HG02798 (cell line): ENCODE results near the gene ADGRG6.
"Not testable (repeated sequence)": the region's sequence is repeated elsewhere in the genome, so short reads cannot be mapped to it uniquely, and the experiment has no call there.

ENCODE experiments used
- ATAC-seq: cut with Tn5 transposase; IDR thresholded peaks from one replicate; pipeline ENCODE4 v1.9.1; 2021; ENCODE audit warnings: mild to moderate bottlenecking; ENCODE audit not compliant: unreplicated experiment, poor library complexity

Gene ADGRG6

DNA sequence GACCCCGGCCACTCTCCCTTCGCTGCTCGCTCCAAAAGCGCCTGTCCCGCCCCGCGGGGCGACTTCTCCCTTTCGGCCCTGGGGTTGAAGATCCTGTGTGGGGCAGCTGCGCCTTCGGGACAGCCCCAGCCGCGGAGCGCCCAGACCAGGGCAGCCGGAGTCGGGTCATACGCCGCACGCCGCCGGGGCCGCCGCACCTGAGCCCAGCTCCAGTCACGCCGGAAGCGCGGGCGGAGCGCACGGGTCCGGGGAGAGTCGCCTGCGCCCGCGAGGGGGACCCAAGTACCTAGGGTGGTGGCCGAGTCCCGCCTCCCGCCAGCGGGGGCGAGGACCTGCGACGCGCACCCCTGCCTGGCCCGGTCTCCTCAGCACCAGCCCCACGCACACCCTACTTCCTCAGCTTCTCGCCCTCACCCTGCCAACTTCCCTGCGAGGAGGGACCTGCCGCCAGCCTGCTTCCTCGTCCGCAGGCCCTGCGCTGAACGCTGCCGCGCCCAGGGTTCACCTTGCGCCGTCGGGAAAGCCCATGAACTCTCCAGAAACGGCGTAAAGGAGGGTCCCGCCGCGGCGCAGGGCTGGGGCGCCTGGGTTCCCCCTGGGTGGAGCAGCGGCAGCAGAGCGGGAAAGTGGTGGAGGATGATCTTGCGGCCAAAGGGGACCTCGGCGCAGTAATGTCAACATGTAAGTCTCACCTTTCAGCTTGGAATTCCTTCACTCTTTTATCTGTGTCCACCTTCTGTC is at the start of gene ADGRG6:
TSS of gene ADGRG6 (plus strand) at position 357 of the 741 bp plus-strand sequence. CDS start at position 680, 323 bp downstream.
- peak; percentile 76 for ATAC-seq

- no peak for ATAC-seq
These were observed 47.3 kb upstream of the ADGRG6 start for GRCh38 chr6:142254513-142254912.

DNA sequence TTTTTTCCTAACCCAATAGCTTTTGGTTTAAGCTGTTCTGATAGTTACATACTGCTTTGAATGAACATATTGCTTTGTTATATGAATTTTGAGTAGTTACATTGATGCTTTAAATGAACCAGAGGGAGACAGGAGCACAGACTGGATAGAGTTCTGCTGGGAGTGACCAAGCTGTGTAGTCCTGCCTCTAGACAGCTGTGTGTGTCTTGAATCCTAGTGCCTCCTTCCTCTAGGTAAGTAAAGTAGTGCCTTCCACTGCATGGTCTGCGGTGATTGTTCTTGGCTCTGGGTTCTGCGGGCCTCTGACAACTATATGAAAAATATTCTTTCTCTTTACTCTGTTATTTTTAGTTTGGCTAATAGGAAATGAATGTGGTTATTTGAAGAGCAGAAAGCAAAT is 46.0 kb upstream of the ADGRG6 start:
- ATAC-seq = no peak

- no peak for ATAC-seq
These were observed 43.5 kb upstream of the ADGRG6 start for GRCh38 chr6:142258305-142258704.

DNA sequence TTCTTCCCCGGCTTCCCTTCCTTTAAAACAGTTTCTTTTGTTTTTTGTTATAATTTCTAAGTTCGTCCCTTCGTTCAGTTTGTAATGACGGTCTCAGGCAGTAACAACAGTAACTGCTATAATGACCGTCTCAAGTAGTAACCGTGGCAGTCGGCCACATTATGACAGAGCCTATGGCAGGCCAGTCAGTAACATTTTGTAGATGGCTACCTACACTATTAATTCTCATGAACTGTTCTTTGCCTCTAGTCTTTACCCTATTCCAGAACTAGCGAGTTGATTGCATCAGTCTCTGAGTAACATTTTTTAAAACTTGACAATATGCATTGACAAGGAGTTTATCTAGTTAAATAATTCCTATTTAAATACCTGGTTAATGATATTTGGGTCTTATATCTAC is 43.0 kb upstream of the ADGRG6 start:
- no peak for ATAC-seq

DNA sequence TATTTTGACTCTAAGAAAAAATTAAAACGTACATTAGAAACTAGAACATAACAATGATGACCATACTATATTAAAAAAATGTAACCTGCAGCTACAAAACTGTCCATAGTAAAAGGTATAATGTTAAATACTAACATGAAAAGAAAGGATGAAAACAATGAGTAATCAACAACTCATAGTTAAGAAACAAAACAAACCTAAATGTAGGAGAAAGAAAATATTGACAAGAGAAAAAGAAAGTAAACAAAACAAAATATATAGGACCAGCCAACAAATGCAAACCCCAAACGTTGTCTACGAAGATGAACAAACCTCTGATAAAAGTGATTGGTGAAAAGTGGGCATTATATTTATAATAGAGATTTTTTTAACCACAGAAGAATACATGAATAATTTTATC is 41.1 kb upstream of the ADGRG6 start:
- ATAC-seq = no peak

DNA sequence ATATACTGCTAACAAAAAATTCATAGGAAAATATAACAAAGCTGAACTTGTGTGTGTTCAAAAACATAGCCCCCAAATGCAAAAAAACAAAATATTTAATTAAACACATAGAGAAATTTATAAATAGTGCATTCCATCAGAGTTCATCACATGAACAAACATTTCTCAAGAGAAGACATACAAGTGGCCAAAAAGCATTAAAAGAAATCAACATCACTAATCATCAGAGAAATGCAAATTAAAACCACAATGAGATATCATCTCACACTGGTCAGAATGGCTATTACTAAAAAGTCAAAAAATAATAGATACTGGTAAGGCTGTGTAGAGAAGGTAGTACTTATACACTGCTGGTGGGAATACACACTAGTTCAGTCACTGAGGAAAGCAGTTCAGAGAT is 39.6 kb upstream of the ADGRG6 start:
- ATAC-seq = no peak

- ATAC-seq = no peak
These were observed 36.3 kb upstream of the ADGRG6 start for GRCh38 chr6:142265476-142265875.

- no peak for ATAC-seq
These were observed 35.7 kb upstream of the ADGRG6 start for GRCh38 chr6:142266060-142266459.

DNA sequence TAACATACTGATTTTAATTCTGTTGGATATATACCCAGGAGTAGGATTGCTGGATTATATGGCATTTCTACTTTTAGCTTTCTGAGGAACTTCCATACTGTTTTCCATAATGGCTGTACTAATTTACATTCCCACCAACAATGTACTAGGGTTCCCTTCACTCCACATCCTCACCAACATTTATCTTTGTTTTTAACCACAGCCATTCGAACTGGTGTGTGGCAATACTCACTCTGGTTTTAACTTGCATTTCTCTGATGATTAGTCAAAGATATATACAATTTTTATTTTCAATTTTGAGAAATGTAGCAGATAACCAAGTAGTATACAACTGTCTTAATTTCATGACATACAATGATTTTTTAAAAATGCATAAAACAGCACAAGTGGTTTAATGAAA is 30.3 kb upstream of the ADGRG6 start:
- no peak for ATAC-seq

- ATAC-seq = no peak
These were observed 27.2 kb upstream of the ADGRG6 start for GRCh38 chr6:142274656-142275055.

DNA sequence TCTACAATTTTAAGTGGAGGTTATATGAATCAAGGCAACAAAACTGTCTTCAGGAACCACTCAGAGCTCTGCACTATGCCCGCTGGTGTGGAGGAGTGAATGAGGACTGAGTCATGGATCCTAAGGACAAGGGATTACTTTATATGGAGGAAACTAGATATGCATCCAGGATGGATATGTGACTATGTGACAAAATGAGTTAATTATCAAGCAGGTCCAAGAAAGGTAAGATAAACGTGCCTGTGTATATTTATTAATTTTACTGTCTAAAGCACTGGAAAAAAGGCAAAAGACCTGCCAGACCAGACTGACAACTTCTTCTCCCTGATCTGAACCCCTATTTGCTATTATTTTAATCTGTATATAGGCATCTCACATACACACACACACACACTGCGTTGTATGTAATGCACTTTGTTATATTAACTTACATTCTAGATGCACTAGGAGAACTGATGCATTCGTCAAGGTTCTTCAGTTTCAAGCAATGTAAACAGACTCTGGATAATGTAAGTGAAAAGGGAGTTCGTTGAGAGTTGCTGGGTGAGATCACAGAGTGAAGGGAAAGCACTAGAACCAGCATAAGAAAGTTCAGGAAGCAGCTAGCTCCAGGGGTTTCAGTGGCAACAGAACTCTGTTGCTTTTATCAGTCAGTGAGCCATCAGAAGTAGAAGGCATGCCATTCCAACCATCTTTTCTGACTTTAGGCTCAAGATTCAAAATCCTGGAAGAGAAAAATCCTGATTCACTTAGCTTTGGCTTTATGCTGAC is 26.4 kb upstream of the ADGRG6 start:
- no peak for ATAC-seq

DNA sequence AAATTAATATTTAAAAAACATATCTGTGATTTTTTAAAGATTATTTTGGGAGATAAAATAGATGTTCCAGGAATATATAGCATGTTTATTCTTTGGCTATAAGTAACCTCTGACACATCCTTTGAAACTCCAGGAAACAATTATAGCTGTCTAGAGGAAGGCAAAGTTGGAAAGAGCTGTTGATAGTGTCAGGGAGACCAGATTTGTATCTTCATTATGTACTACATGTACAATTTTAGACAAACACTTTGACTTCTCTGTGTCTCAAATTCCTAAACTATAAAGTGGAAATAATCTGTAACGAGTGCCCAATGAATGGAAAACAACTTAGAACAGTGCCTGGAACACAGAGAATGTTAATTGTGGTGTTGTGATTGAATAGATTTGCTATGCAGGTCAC is 25.6 kb upstream of the ADGRG6 start:
- ATAC-seq = no peak

DNA sequence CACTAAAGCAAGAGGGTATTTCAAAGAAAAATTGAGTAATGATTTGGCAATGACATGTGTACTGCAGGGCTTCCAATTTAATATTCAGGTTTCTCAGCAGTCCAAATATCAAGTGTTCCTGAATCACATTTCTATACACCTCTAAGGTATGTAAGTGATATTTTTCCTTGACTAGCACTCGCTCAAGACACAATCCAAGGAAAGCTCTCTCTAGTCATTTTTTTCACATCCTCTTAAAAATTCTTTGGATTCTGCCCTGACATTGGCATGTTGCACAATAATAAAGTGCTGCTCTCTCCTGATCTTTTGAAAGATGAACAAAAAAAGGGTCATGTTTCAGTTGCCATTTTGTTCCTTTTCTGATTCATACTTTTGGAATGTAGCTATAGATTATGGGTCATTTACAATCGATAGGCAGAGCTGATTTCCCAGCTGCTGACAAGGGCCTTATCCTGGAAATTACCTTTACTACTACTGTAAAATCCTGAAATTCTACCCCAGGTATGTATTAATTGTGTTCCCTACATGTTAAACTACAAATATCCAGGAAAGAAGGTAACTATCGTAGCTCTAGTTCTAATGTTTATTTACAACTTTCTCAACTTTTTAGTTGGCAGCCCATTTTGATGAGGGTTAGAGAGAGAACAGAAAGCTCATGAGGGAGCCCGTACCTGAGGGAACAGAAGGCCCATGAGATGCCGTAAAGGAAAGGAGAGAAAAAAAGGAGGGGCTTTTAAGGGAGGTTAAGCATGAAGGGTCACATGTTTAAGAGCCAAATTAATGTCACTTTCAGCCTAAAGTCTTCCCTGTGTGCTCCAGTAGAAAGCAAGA is 22.2 kb upstream of the ADGRG6 start:
- ATAC-seq = no peak

DNA sequence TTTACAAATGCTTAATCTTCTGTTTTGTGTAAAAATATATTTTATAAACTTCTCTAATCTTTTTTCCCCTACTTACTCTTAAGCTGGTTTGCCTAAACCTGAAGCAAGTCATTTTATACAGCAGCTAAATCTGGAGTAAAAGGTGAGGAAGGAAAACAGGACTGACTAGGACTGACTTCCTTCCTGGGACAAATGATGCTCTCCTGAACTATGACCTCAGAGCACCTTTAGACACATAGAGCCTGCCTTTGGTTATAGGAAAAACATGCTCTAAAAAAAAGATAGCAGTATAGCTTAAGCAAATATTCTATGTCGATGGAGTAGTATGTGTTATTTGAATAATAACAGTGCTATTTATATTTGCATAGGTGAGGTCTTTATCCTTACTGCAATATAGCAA is 21.5 kb upstream of the ADGRG6 start:
- ATAC-seq = no peak

- no peak for ATAC-seq
These were observed 20.9 kb upstream of the ADGRG6 start for GRCh38 chr6:142280927-142281326.

- not testable (repeated sequence) for ATAC-seq
These were observed 18.7 kb upstream of the ADGRG6 start for GRCh38 chr6:142283138-142283537.

GRCh38 chr6:142284419-142284818 is 17.4 kb upstream of the ADGRG6 start:
- ATAC-seq = no peak

DNA sequence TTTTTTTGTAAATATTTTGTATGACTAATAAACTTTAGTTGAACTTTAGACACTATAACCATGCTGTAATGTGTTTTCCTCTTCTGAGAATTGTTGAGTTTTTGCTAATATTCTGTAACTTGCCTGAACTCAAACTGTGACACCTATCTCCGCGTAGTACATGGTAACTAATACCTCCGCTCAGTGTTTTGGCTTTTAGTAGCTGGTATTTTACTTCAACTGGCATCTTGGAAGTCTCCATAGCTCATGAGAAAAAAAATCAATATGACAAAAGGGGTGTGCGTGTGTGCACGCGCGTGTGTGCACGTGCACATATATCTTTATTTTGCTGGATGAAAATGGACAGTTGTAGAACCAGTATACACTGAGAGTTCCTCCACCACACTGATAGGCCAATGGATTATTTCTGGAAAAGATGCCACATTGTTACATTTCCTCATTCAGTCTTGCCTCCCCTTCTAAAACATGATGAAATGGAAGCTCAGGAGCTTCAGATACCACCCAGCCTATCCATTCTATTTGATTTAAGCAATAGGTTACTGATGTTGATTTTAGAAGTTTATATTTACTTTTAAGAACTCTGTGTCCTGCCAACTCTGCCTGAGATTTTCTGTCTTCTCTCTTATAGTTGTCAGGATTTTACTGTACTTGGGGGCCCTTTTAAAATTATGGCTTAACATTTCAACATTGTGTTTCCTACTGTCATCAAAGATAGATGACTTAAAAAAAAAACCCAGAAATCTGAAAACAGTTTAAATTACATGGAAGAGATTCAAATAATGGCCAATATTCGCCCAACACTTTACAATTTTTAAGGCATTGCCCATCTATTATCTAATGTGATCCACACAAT is 16.3 kb upstream of the ADGRG6 start:
- ATAC-seq = no peak

DNA sequence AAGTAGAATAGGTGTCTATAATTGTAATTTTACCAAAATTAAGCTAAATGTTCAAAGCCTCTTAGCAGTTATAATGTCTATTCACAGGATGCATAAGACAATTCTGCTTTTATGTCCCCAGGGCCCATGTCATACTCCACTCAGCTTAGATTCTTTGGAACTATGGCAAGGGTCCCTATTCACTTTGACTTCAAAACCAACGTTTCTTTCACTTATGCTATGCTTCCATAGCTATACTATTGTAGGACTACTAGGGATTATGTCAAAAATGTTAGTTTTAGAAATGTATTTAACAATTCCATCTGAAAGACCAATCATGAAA is 15.8 kb upstream of the ADGRG6 start:
- ATAC-seq = no peak
